Measurements from ENCODE around the gene MAPK11.

Gene MAPK11

DNA sequence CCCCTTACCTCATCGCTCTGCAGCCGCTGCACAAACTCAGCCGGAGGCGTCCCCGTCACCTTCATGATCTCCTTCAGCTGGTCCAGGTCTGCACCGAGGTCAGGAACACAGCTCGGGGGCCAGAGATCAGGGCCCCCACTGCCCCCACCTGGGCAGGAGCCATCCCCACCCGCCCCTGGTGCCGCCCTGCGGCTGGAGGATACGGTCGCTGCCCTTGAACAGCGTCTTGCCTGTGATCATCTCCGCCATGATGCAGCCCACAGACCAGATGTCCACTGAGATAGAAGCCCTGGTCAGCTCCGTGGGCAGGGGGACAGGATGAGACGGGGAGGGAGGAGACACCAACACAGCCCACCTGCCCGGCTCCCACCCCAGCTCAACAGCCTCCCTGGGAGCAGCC lies 14.6 kb downstream of the MAPK11 start:
- no peak for DNase-seq (ENCODE audit: extremely low spot score)
- TF ChIP-seq FOXK2 (IDR thresholded peaks at IDR 0.05) (no peak), L3MBTL2 (conservative IDR thresholded peaks at IDR 0.05) (no peak), BHLHE40 (IDR thresholded peaks at IDR 0.05; ENCODE audit: borderline replicate concordance) (no peak), HDGF (IDR thresholded peaks at IDR 0.05; ENCODE audit: borderline replicate concordance) (no peak), LEF1 (IDR thresholded peaks at IDR 0.05; ENCODE audit: borderline replicate concordance) (no peak), CTBP1 (IDR thresholded peaks at IDR 0.05; ENCODE audit: borderline replicate concordance) (no peak), SUZ12 (IDR thresholded peaks at IDR 0.05) (no peak), ZNF384 (IDR thresholded peaks at IDR 0.05) (no peak), ARNT (IDR thresholded peaks at IDR 0.05) (no peak), FOXM1 (IDR thresholded peaks at IDR 0.05; ENCODE audit: borderline replicate concordance) (no peak), FOXA1 (IDR thresholded peaks at IDR 0.05) (no peak), ELF4 (IDR thresholded peaks at IDR 0.05) (no peak), TARDBP (IDR thresholded peaks at IDR 0.05) (no peak), NFRKB (IDR thresholded peaks at IDR 0.05) (no peak), SP1 (IDR thresholded peaks at IDR 0.05) (no peak)
- TF ChIP-seq, protein P1, sequence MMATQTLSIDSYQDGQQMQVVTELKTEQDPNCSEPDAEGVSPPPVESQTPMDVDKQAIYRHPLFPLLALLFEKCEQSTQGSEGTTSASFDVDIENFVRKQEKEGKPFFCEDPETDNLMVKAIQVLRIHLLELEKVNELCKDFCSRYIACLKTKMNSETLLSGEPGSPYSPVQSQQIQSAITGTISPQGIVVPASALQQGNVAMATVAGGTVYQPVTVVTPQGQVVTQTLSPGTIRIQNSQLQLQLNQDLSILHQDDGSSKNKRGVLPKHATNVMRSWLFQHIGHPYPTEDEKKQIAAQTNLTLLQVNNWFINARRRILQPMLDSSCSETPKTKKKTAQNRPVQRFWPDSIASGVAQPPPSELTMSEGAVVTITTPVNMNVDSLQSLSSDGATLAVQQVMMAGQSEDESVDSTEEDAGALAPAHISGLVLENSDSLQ (IDR thresholded peaks at IDR 0.05), result no peak
- ChIA-PET POLR2A (interaction anchor here (1.0 to 1.4 kb wide), 2 partner anchors 16 to 49 kb away, joined by 3 read pairs; no protein-coding TSS in a partner anchor), CTCF (no interaction called here)

DNA sequence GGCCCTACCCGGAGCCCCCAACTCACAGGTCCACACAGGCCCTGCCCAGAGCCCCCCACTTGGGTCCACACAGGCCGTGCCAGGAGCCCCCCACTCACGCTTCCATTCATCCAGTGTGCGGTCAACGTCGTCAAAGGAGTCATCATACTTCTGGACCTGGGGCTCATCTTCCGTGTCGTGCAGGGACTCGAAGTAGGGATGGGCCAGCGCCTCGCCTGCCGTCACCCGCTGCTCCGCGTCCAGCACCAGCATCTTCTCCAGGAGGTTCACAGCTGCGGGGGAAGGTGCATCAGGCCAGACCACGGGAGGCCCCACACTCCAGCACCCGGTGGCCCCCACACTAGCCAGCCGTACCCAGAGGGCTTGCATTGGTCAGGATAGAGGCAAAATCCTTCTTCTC lies 15.1 kb downstream of the MAPK11 start:
- DNase-seq (ENCODE audit: extremely low spot score), result no peak
- TF ChIP-seq NFRKB (IDR thresholded peaks at IDR 0.05), result no peak
- TF ChIP-seq HDGF (IDR thresholded peaks at IDR 0.05; ENCODE audit: borderline replicate concordance), result no peak
- TF ChIP-seq SP1 (IDR thresholded peaks at IDR 0.05), result no peak
- no peak for TF ChIP-seq ELF4 (IDR thresholded peaks at IDR 0.05)
- no peak for TF ChIP-seq FOXK2 (IDR thresholded peaks at IDR 0.05)
- TF ChIP-seq CTBP1 (IDR thresholded peaks at IDR 0.05; ENCODE audit: borderline replicate concordance), result no peak
- TF ChIP-seq FOXA1 (IDR thresholded peaks at IDR 0.05), result no peak
- TF ChIP-seq SUZ12 (IDR thresholded peaks at IDR 0.05), result no peak
- no peak for TF ChIP-seq TARDBP (IDR thresholded peaks at IDR 0.05)
- TF ChIP-seq FOXM1 (IDR thresholded peaks at IDR 0.05; ENCODE audit: borderline replicate concordance), result no peak
- no peak for TF ChIP-seq L3MBTL2 (conservative IDR thresholded peaks at IDR 0.05)
- TF ChIP-seq, protein P1 (IDR thresholded peaks at IDR 0.05), result no peak
- TF ChIP-seq ZNF384 (IDR thresholded peaks at IDR 0.05), result no peak
- POLR2A ChIA-PET, result interaction anchor here (1.4 kb wide), 1 partner anchor 17 kb away, joined by 3 read pairs; no protein-coding TSS in a partner anchor

DNA sequence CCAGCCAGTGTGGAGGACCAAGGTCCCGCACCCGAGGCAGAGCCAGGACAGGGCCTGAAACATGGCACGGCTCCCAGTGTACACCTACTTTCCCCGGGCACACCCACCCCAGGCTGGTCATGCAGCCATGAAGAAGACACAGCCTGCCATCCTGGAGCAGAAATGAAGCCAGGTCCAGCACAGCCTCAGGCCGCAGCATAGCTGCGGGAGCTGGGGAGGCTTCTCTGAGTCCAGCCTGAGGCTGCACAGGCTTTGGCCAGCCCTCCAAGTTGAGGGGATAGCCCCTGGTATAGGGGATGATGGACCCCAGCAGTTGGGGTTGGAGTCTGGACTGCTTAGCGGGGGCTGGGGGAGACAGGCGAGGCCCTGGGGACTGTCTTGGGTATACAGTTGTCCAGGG lies 16.2 kb downstream of the MAPK11 start:
- ChIA-PET POLR2A (no interaction called here), CTCF (no interaction called here)
- TF ChIP-seq SUZ12 (IDR thresholded peaks at IDR 0.05), result no peak
- TF ChIP-seq BHLHE40 (IDR thresholded peaks at IDR 0.05; ENCODE audit: borderline replicate concordance), result no peak
- no peak for DNase-seq (ENCODE audit: extremely low spot score)

More for the DNA sequence above, 15.1 kb downstream of the MAPK11 start:
- CTCF ChIA-PET, result no interaction called here

DNA sequence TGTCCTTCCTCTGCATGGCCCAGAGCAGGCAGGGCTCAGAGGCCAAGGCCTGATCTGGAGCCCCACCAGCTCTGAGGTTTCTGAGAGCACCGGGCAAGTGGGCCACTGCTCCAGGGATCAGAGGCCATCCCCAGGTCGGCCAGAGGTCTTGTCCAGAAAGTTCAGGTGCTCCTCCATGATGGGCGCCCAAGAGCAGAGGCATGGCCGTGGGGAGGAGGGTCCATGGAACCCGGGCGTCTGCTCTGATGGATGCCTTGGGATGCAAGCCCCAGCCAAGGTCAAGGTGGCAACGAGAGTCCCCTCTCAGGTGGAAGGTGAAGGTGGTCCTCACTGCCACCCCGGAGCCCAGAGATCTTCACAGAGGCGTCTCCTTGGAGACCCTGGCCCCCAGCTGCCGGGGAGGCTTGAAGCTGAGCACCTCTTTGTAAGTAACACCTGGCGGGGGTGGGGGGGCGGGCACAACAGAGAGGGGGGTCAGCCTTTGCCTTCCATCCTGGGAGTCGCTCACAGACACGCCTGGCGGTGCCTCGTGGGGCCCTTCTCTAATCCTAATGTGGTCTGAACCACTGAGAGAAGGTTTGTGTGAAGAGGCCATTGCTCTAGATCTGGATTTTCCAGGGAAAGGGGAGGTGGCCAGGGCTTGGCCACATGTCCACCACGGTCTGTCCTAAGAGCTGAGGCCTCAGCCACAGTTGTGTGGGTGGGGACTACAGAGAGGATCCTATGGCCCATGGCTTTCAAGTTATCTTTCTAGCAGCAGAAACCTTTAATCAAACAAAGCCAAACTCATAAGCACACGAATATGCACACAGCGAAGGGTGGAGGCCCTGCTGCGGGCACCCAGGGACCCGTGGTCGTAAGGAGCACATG lies 16.9 kb downstream of the MAPK11 start:
- ChIA-PET POLR2A (interaction anchor here (0.6 to 1.0 kb wide), 3 partner anchors 8 to 46 kb away, joined by 3 to 5 read pairs (median 3); partner anchors contain the start of gene MAPK12), CTCF (interaction anchor here (0.6 to 2.0 kb wide), 8 partner anchors 8 to 367 kb away, joined by 3 to 7 read pairs (median 4); partner anchors contain the start of genes MAPK12 and PLXNB2)
- TF ChIP-seq NFRKB (IDR thresholded peaks at IDR 0.05) (no peak), HDGF (IDR thresholded peaks at IDR 0.05; ENCODE audit: borderline replicate concordance) (no peak), FOXA1 (IDR thresholded peaks at IDR 0.05) (no peak)
- DNase-seq (ENCODE audit: extremely low spot score), result no peak

DNA sequence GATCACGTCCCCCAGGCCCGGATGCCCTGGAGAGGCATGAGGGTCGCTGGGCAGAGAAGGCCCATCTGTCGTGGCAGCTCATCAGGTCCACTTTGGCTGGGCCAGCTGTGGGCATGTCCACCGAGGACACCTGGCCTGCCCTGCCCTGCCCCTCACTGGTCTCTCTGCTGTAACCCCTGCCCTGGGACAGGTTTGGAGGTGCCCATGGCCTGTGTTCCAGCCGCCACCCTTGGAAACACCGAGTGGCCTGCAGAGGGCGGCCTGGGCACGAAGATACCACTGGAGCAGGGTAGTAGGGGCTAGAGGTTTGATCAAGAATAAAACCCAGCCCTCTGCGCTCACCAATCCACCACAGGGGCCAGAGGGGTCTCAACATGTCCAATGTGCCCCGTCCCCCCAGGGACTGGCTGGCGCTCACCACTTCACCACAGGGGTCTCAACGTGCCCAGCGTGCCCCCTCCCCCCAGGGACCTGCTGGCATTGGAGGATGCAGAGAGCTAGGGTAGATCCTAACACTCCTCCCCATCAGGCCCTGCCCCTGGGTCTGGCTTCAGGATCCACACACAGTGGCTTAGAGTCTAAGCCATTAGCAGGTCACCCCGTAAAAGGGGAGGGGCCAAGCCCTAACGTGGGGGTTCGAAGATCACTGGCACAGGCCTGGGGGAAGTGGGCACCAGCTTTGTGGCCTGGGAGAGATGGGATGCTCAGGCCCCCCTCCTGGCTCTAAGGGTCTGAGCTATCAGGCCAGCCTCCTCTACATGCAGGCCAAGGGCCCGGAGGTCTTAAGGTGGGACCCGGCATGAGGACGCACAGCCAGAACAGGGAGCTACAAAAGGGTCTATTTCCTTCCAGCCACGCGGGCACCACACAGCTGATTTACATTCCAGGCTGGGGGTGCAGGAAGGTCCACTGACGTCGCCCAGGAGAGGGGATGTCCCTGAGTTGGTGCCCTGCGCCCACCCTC lies 17.8 kb downstream of the MAPK11 start:
- no peak for TF ChIP-seq FOXM1 (IDR thresholded peaks at IDR 0.05; ENCODE audit: borderline replicate concordance)
- no peak for TF ChIP-seq FOXA1 (IDR thresholded peaks at IDR 0.05)
- TF ChIP-seq ARNT (IDR thresholded peaks at IDR 0.05), result no peak
- CTCF ChIA-PET, result interaction anchor here (0.6 to 2.0 kb wide), 8 partner anchors 9 to 368 kb away, joined by 3 to 7 read pairs (median 4); partner anchors contain the start of genes MAPK12 and PLXNB2
- DNase-seq (ENCODE audit: extremely low spot score), result peak; percentile 54
- POLR2A ChIA-PET, result interaction anchor here (0.6 to 1.9 kb wide), 8 partner anchors 8 to 80 kb away, joined by 3 to 13 read pairs (median 4); partner anchors contain the start of gene MAPK12

DNA sequence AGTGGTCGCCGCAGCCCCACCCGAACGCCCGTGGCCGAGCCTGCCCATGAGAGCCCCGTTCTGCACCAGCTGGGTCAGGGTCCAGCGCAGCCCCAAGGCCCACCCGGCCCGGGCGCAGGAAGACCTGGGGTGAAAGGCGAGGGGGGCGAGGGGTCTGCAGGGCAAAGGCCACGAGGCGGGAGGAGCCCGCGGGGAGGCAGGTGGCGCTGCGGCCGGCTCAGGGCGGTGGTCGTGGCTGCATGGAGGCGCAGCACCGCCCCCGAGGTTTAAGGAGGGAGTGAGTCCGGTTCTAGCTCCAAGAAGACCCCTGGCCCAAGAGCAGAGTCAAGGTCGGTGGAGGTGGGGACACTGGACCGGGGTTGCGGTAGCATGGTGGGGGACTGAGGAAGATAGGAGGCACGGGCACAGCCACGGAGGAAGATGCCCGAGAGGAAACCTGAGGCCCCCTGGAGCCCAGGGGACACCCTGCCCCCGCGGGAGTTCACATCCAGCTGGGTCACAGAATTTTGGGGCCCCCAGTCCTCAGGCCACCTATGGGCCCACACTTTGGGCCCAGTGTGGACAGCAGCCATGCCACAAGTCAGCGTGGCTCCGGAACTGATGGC lies 18.6 kb downstream of the MAPK11 start:
- CTCF ChIA-PET, result interaction anchor here (0.6 to 2.0 kb wide), 4 partner anchors 13 to 75 kb away, joined by 3 to 6 read pairs (median 3); partner anchors contain the start of gene PLXNB2
- DNase-seq (ENCODE audit: extremely low spot score), result no peak
- no peak for TF ChIP-seq BHLHE40 (IDR thresholded peaks at IDR 0.05; ENCODE audit: borderline replicate concordance)
- TF ChIP-seq, protein P1 (IDR thresholded peaks at IDR 0.05), result no peak
- no peak for TF ChIP-seq LEF1 (IDR thresholded peaks at IDR 0.05; ENCODE audit: borderline replicate concordance)
- TF ChIP-seq ELF4 (IDR thresholded peaks at IDR 0.05), result no peak
- no peak for TF ChIP-seq TARDBP (IDR thresholded peaks at IDR 0.05)
- TF ChIP-seq FOXK2 (IDR thresholded peaks at IDR 0.05), result no peak
- no peak for TF ChIP-seq ARNT (IDR thresholded peaks at IDR 0.05)
- no peak for TF ChIP-seq FOXM1 (IDR thresholded peaks at IDR 0.05; ENCODE audit: borderline replicate concordance)
- no peak for TF ChIP-seq ZNF384 (IDR thresholded peaks at IDR 0.05)
- POLR2A ChIA-PET, result interaction anchor here (0.6 to 1.9 kb wide), 8 partner anchors 9 to 274 kb away, joined by 3 to 13 read pairs (median 4); partner anchors contain the start of genes LMF2, MAPK12, NCAPH2 and SCO2

Measured in HEK293T (cell line).